Measurements from ENCODE around the gene BEND7. TPM values are rescaled to one million over a fixed set of nuclear protein-coding genes. Genes with fewer than 3 reads are reported as not detected.

The BEND7 gene
- total and polyA plus RNA-seq, 2 of the 13 experiments (the other 11 are each of a cell fraction or from before 2014, with no cell fraction given), result 14.1 to 17.1 TPM

GRCh38 chr10:13475124-13475523, 53.7 kb downstream of the BEND7 start:
- Histone ChIP-seq H4K20me1 (ENCODE audit: insufficient read depth, low read length) (no peaks in the 10 kb centered on the region), H3K9me3 (ENCODE audit: low read length) (no peaks in the 10 kb centered on the region), H3K79me2 (ENCODE audit: insufficient read depth, low read length) (no peaks in the 10 kb centered on the region), H3K9ac (ENCODE audit: insufficient read depth, low read depth, low read length) (no peak overlapping the region), H3K4me1 (ENCODE audit: insufficient read depth, low read length) (no peaks in the 10 kb centered on the region), H3K27ac (ENCODE audit: extremely low read length, insufficient read depth, low read length) (no peak overlapping the region), H3K36me3 (replicated peaks in 1 of 2; ENCODE audit: control insufficient read depth in 1 of 2, insufficient read depth in 2 of 2, low read length in 2 of 2) (peaks cover 4 to 28% of the 10 kb centered on the region in 2 experiments), H2AFZ (ENCODE audit: low read length) (no peak overlapping the region), H3K4me3 (replicated peaks in 1 of 3; ENCODE audit: insufficient read depth in 1 of 3, low read depth in 2 of 3, low read length in 3 of 3) (no peak overlapping the region), H3K4me2 (ENCODE audit: low read depth, low read length) (no peak overlapping the region), H3K27me3 (ENCODE audit: control insufficient read depth in 1 of 2, insufficient read depth in 2 of 2, low read length in 2 of 2) (no peaks in the 10 kb centered on the region)
- TF ChIP-seq LBX2 (CRISPR knock-in tag; IDR thresholded peaks at IDR 0.05; ENCODE audit: borderline replicate concordance) (no peak), ZNF354B (CRISPR knock-in tag; IDR thresholded peaks at IDR 0.05) (no peak), ZNF329 (CRISPR knock-in tag; IDR thresholded peaks at IDR 0.05; ENCODE audit: low read depth) (no peak), TBX2 (CRISPR knock-in tag; IDR thresholded peaks at IDR 0.05; ENCODE audit: borderline replicate concordance) (no peak), ZNF17 (CRISPR knock-in tag; IDR thresholded peaks at IDR 0.05) (no peak), ZNF33A (CRISPR knock-in tag; IDR thresholded peaks at IDR 0.05; ENCODE audit: borderline replicate concordance) (no peak), ZNF276 (CRISPR knock-in tag; IDR thresholded peaks at IDR 0.05; ENCODE audit: low read depth) (no peak), NFE2L2 (IDR thresholded peaks at IDR 0.05; ENCODE audit: low read length) (no peak), SIX1 (CRISPR knock-in tag; IDR thresholded peaks at IDR 0.05; ENCODE audit: borderline replicate concordance) (no peak), ZNF83 (CRISPR knock-in tag; IDR thresholded peaks at IDR 0.05; ENCODE audit: borderline replicate concordance) (no peak), GATA4 (IDR thresholded peaks at IDR 0.05; ENCODE audit: borderline replicate concordance, low read depth) (no peak), TOE1 (CRISPR knock-in tag; IDR thresholded peaks at IDR 0.05) (no peak), ATF7 (IDR thresholded peaks at IDR 0.05) (no peak), ATF7 (CRISPR knock-in tag; IDR thresholded peaks at IDR 0.05) (no peak), ZNF230 (CRISPR knock-in tag; IDR thresholded peaks at IDR 0.05) (no peak)
- FAIRE-seq (no peak), ATAC-seq (no peak), DNase-seq (ENCODE audit: low spot score) (no peak)
- intact Hi-C loops (cut with micrococcal nuclease; ENCODE audit: unreplicated experiment) (no loop called here), in situ Hi-C loops (cut with HindIII; ENCODE audit: extremely low pct_ligation_motif_present, low pct_unique_long_range_greater_than_20kb) (no loop called here)
- no TSS peak for BruUV-seq (replicated peaks)
- CTCF ChIA-PET (ENCODE audit: low intra/inter-chr PET ratio, low total read pairs), result no interaction called here
- POLR2A ChIA-PET, result no interaction called here

Measured in HepG2 (cell line).